Measurements from ENCODE around the gene STK38.
"Not testable (repeated sequence)": the region's sequence is repeated elsewhere in the genome, so short reads cannot be mapped to it uniquely, and the experiment has no call there.

Gene STK38

DNA sequence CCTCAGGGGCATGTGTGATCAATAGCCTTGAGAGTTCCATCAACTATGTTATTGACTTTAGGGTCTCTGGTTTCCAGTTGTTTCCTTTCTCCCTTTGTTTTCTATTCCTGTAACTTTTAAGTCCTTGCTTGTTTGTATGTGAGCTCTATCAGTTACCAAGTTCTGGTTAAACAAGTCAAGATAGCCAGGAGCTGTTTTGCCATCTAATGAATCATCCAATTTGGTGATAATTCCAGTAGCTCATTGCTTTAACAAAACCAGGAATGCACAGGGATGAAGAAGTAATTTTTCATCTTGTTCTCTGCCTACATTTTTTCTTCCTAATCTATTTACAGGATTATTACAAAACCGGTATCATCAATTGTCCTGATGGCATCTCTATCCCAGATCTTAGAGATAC lies 68.0 kb downstream of the STK38 start:
- DNase-seq: no peak

DNA sequence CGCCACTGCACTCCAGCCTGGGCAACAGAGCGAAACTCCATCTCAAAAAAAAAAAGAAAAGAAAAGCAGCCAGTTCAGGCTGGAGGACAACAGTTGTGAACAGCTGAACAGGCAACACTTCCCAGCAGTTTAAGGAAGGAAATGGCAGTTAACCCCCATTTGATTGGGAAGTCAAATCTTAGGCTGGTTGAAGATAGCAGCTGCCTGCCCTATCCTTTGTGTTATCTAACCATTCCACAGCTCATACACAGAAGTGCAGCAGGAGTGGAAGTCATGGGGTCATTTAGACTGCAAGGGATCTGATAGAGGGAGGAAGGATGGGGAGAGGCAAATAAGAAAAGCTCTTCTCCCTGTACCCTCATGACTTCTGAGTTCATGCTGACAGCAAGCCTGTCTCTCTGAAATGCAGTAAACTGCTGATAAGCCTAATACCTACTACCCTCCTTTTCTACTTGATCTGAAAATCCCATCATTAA lies 69.2 kb downstream of the STK38 start:
- DNase-seq: no peak

DNA sequence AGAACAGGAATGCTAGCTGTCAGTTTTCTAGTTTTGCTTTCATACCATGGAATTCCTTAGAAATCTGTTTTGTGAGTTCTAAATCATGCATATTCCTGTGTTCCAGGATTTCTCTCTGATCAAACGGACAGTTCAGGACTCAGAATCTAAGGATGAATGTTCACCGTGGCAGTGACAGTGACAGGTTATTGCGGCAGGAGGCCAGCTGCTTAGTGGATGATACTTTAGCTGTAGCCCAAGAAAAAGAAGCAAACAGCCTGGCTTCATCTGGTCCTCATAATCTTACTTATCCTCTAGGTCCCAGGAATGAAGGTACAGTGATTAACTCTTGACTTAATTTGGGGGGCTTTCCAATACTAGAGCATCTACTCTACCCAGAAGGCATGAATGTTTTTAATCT lies 77.3 kb downstream of the STK38 start:
- no peak for DNase-seq

DNA sequence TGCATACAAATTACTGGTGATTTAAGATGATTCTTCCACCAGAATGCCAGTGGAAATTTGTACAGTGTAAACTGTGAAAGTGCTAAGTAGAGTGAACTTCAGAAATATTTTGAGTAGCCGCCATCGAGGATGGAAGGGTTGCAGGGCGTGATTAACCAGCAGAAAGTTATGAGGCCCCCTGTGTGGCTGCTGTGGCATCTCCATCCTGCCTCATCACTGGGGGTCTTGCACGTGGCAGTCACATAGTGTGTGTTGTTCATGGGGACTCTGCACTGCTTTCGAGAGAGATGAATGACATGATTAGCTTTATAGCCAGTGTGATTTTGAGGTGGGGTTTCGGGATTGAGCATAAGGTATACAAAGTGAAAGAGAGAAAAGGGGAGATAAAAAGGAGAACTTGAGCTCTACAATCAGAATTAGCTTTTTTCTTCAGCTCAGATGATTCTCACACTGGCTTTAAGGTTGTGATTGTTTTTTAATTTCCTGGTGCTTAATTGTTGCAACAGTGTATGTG lies 78.1 kb downstream of the STK38 start:
- DNase-seq: no peak

DNA sequence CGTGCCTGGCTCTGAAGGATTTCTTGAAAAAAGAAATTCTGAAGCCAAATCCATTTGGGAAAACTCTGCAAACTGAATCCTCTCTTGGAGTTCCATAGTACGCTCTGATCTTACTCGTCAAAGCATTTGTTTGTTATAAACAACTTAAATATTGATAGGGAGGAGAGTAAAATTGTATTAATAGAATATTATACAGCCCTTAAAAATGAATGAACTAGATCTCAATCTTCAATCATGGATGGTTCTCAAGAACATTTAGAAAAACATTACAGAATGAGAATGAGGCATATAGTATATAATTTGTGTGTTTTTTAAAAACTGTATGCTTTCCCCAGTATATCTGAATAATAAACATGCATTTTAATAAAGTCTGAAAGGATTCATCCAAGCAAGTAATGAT lies 79.7 kb downstream of the STK38 start:
- DNase-seq: no peak

DNA sequence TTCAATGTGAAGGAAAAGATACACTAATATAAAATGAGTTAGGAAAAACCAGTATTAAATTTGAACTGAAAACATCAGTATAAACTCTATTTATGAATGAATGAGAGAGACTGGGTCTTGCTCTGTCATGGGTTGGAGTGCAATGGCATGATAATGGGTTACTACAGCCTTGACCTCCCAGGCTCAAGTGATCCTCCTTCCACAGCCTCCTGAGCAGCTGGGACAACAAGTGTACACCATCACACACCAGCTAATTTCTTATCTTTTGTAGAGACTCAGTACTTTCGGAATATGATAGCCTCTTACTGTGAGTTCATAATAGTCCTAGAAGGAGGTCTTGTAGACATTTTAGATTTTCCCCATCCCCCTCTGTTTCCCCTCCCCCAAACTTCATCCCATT lies 83.0 kb downstream of the STK38 start:
- DNase-seq: no peak

DNA sequence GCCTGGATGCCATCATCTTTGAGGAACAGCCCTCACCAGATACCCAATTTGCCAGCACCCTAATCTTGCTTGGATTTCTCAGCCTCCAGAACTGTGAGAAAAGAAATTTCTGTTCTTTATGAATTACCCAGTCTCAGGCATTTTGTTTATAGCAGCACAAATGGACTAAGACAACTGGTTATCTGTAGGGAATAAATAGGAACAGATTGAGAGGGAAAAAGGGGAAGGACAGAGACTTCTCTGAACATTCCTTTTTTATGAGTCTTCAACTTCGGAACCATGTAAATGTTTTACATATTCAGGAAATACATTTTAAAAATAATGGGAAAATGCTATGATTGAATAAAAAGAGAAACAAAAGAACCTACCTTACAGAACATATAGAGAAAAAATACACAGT lies 83.6 kb downstream of the STK38 start:
- no peak for DNase-seq

DNA sequence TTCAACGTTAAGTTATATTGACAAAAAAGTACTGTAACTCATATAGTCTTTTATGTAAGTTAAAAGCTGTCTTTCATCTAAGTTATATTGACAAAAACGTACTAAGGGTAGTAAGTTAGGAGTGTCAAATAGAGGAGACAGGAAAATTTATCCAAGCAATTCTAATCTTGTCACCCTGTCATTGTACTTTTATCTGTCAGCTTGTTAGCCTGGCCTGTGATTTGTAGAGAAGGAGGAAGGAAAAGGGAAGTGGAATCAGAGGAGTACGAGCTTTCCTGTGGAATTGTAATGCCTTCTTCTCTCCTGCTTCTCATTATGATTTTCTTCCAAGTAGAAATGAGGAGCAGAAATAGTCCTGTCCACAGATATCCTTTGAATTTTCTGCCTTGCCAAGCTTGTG lies 85.6 kb downstream of the STK38 start:
- no peak for DNase-seq

DNA sequence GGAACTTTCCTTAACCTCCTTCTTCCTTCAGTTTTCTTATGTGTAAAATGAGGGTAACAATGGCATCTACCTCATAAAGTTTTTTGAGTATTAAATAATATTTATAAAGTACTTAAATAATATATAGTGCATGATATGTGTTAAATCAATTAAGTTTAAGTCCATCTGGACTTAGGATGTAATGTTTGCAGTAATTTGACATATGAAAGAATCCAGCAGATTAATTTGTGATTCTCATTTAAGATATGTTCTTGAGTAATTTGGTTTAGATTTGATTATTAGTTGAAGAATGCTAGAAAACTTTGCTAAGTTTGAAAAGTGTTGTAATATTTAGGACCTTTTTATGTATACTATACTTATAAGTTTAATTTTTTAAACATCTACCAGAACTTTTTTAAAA lies 86.4 kb downstream of the STK38 start:
- no peak for DNase-seq

DNA sequence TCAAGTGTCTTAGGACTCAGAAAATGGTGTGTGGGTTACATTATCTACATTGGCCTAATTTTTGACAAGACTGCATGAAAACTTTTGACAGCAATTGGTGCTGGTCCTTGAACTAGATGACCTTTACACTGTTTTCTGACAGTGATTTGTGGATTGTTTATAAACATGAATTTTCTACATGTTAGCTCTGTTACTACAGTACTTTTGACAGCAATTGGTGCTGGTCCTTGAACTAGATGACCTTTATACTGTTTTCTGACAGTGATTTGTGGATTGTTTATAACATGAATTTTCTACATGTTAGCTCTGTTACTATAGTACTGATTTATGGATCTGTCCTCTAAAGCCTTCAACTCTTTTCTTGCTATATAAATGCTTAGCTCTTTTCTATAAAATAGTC lies 87.8 kb downstream of the STK38 start:
- DNase-seq: no peak

DNA sequence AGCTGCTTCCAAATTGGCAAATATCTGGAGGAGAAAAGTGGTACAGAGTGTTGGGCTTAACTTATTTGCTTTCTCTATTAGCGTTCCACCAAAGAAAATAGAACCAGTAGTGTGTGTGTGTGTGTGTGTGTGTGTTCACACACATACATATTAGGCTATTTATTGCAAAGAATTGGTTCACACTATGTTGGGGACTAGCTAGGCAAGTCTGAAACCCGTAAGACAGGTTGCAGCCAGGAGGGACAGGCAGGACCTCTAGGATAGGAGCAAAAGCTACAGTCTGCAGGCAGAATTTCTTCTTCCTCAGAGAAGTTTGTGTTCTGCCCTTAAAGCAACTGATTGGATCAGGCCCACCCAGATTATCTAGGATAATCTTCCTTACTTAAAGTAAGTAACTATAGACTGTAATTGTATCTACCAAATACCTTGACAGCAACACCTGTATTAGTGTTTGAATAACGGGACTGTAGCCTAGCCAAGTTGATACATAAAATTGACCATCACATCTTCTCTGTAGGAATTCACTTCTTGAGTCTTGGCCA lies 91.7 kb downstream of the STK38 start:
- DNase-seq: no peak

DNA sequence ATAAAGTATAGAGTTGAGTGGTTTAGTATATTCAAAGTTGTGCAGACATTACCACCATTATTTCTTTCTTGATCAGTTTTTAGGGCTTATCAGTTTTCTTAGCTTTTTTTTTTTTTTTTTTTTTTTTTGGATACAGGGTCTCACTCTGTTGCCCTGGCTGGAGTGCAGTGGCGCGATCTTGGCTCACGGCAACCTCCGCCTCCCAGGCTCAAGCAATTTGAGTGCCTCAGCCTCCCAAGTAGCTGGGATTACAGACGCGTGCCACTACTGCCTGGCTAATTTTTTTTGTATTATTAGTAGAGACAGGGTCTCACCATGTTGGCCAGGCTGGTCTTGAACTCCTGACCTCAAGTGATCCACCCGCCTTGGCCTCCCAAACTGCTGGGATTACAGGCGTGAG lies 94.4 kb downstream of the STK38 start:
- DNase-seq: not testable (repeated sequence)

DNA sequence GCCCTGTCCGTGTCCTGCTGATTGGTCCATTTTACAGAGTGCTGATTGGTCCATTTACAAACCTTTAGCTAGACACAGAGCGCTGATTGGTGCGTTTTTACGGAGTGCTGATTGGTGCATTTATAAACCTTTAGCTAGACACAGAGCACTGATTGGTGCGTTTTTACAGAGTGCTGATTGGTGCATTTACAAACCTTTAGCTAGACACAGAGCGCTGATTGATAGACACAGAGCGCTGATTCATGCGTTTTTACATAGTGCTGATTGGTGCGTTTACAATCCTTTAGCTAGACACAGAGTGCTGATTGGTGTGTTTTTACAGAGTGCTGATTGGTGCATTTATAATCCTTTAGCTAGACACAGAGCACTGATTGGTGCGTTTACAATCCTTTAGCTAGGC lies 98.1 kb downstream of the STK38 start:
- DNase-seq: not testable (repeated sequence)

DNA sequence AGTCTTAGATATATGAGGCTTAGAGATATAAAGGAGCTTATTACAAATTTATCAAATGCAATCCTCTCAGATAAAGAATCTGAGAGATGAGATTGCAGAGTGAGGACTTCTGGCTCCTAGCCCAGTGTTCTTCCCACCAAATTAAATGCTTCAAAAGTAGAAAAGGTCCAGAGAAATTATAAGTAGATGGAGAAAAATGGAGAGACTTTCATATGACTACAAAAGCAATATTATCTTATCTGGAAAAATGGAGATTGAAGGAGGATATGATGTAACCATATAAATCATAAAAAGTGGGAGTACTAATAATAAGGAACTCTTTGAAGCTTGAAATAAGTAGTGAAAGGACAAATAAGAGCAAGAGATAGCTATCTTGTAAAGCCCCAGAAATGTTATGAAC lies 101.7 kb downstream of the STK38 start:
- DNase-seq: no peak

DNA sequence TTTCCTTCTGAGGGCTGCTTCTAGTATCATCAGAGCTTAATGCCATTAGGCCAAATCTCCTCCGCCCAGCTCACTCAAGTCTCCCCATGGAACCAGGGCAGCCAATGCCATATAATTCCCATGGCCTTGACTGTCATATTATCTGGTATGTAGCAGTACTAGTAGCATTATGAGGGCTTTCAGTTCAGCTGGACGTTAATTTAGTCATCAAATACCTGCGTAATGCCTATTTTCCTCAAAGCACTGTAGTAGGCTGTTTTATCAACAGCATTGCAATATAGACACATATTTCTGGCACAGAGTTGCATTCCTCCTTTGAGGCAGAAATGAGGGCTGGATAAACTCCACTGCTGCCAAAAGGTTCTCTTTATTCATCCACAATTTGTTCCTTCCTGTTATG lies 102.8 kb downstream of the STK38 start:
- DNase-seq: no peak

Measured in left hindlimb (tissue), 1 donor.